ENCODE data around the gene GNG5.

GRCh38 chr1:84510165-84510564 is 3.8 kb upstream of the GNG5 start:
- TF ChIP-seq POLR2A (IDR thresholded peaks at IDR 0.05; ENCODE audit: low read depth, low read length) (no peak), POLR2AphosphoS5 (IDR thresholded peaks at IDR 0.05; ENCODE audit: low read depth, low read length) (no peak), TAF1 (IDR thresholded peaks at IDR 0.05; ENCODE audit: borderline replicate concordance, low read depth, low read length) (no peak)
